Pancreas (tissue), 10 donors: ENCODE data around the gene C1orf74. TPM values are rescaled to one million over a fixed set of nuclear protein-coding genes. Genes with fewer than 3 reads are reported as not detected.

Experiments
- ATAC-seq, 4 donors: fragments of 200-7000 bp; cut with Tn5 transposase; one replicate each; pipeline versions ENCODE4 v1.8.0 to v1.9.1; 2020; ENCODE audit warnings: mild to moderate bottlenecking in 4 of 4, moderate library complexity in 4 of 4
- DNase-seq, 6 donors: peaks; one replicate each; pipeline ENCODE4 v3.0.0-alpha.2; 2020
- FAIRE-seq: peaks from 2 replicates; lab custom pipeline; 2012; peaks lifted over from hg19 to GRCh38; lab: Jason Lieb, UNC
- H3K27ac ChIP-seq, 4 donors: fragments of 200-600 bp; sonication (generic); 1 replicate in 3 of 4; 2 replicates in 1 of 4; pipeline versions ENCODE4 v1.5.0 to v1.8.0; 2020
- H3K27me3 ChIP-seq, 4 donors: fragments of 200-600 bp; one replicate each; pipeline ENCODE4 v1.8.0; 2021
- H3K36me3 ChIP-seq, 3 donors: fragments of 200-600 bp; sonication (generic) in 1 of 3; one replicate each; pipeline versions ENCODE4 v1.5.0 to v1.8.0; 2020 to 2021
- H3K4me1 ChIP-seq, 3 donors: fragments of 200-600 bp; one replicate each; pipeline ENCODE4 v1.8.0; 2021
- H3K4me3 ChIP-seq, 4 donors: fragments of 200-600 bp; sonication (generic) in 2 of 4; one replicate each; pipeline versions ENCODE4 v1.5.0 to v1.8.0; 2020 to 2021
- H3K9me3 ChIP-seq, 4 donors: fragments of 200-600 bp; one replicate each; pipeline ENCODE4 v1.8.0; 2021
- CTCF ChIP-seq, 4 donors: fragments of 200-600 bp; sonication (generic) in 3 of 4; IDR thresholded peaks; one replicate each; pipeline versions ENCODE4 v1.5.0 to v1.8.0; 2021; ENCODE audit warnings: antibody characterized with exemption in 4 of 4
- WGBS, 2 donors: extraction: QIAGEN DNeasy Blood & Tissue Kit; methylation state at CpG; one replicate each; pipeline ENCODE4 v1.1.7; 2013; 5-methylcytosine and 5-hydroxymethylcytosine counted together
- intact Hi-C, 3 donors: fragments of 100-400 bp; cut with DNase I; formaldehyde crosslinking; loops; one replicate each; pipeline versions ENCODE4 v1.11.1 to v1.14.2; 2022
- polyA plus RNA-seq, 2 donors: library from polyadenylated mRNA; stranded (reverse); fragments of 200-250 nt; gene quantifications; one replicate each; pipeline ENCODE4 v1.2.3, GENCODE V29; 2013
- total RNA-seq, 6 donors: library from RNA; stranded (reverse); fragmentation: NEBNext Ultra II Directional in 4 of 6; extraction: Animal tissue kit (Norgen Biotek cat#: 25700) in 4 of 6; gene quantifications; one replicate each; pipeline versions ENCODE4 v1.2.1 to v1.2.4, GENCODE V29; 2021 to 2023
- donor health status: healthy with polysubstance abuse.
- donor health status: DM: no; HTN: no; CAD: no; lungs with moderate emphysema.
- donor health status: DM: no; HTN: no; CAD: no.
- donor health status: control.
- donor health status: control.
- donor health status: Bipolar disorder and iron deficiency.
- donor health status: DM: yes; HTN: yes; CAD: no.
- donor health status: DM: no; HTN: no; CAD: no.
- donor health status: DM: no; HTN: no; CAD: no.
- donor health status: DM: yes; HTN: yes; CAD: no.

C1orf74 gene
- total and polyA plus RNA-seq, 8 donors: 0.39 to 1.2 (median 0.82) TPM

GRCh38 chr1:209769971-209770370 lies 14.4 kb downstream of the C1orf74 start:
- no peak for DNase-seq
- intact Hi-C loops: no loop called here
- H3K9me3 ChIP-seq: no peaks in the 10 kb centered on the region
- H3K4me3 ChIP-seq: no peak overlapping the region
- H3K27ac ChIP-seq: peak overlapping the region; percentile 34 to 73 (median 52)
- FAIRE-seq: no peak
- peaks cover 0 to 4% (median 0%) of the 10 kb centered on the region in 3 donors for H3K4me1 ChIP-seq
- H3K36me3 ChIP-seq: no peaks in the 10 kb centered on the region
- no peaks in the 10 kb centered on the region for H3K27me3 ChIP-seq
- WGBS, 2 donors: 61 to 85% methylated on average over 7 of the region's 7 CpGs
- no peak for TF ChIP-seq CTCF (IDR thresholded peaks at IDR 0.05)
- peak in 1 of 4 donors; percentile 8 for ATAC-seq

GRCh38 chr1:209769171-209769904 lies 15.0 kb downstream of the C1orf74 start:
- FAIRE-seq (no peak), DNase-seq (peak in 2 of 6 donors; percentile 21 to 42), ATAC-seq (peak in 3 of 4 donors; percentile 77 to 82 (median 81))
- WGBS, 2 donors: 48 to 49% methylated on average over 13 of the region's 13 CpGs
- Histone ChIP-seq H3K4me1 (peaks cover 0 to 4% (median 0%) of the 10 kb centered on the region in 3 donors), H3K9me3 (no peaks in the 10 kb centered on the region), H3K4me3 (peak overlapping the region in 1 of 4 donors; percentile 6), H3K36me3 (no peaks in the 10 kb centered on the region), H3K27me3 (no peaks in the 10 kb centered on the region), H3K27ac (peak overlapping the region; percentile 34 to 73 (median 52))
- intact Hi-C loops: no loop called here
- TF ChIP-seq CTCF (IDR thresholded peaks at IDR 0.05): no peak

GRCh38 chr1:209768354-209768774 lies 16.0 kb downstream of the C1orf74 start:
- H3K36me3 ChIP-seq: no peaks in the 10 kb centered on the region
- WGBS, 2 donors: 77 to 83% methylated on average over 9 of the region's 9 CpGs
- FAIRE-seq (no peak), DNase-seq (no peak), ATAC-seq (peak in 3 of 4 donors; percentile 24 to 49 (median 26))
- H3K27ac ChIP-seq: peak overlapping the region in 2 of 4 donors; percentile 64 to 73
- H3K27me3 ChIP-seq: no peaks in the 10 kb centered on the region
- peak overlapping the region in 1 of 4 donors; percentile 6 for H3K4me3 ChIP-seq
- TF ChIP-seq CTCF (IDR thresholded peaks at IDR 0.05): no peak
- peaks cover 0 to 4% (median 0%) of the 10 kb centered on the region in 3 donors for H3K4me1 ChIP-seq
- intact Hi-C loops: no loop called here
- H3K9me3 ChIP-seq: no peaks in the 10 kb centered on the region

GRCh38 chr1:209767706-209768105 lies 16.7 kb downstream of the C1orf74 start:
- H3K27me3 ChIP-seq: no peaks in the 10 kb centered on the region
- FAIRE-seq: no peak
- no peak for DNase-seq
- ATAC-seq: peak in 1 of 4 donors; percentile 51
- H3K36me3 ChIP-seq: no peaks in the 10 kb centered on the region
- TF ChIP-seq CTCF (IDR thresholded peaks at IDR 0.05): no peak
- no peak overlapping the region for H3K4me3 ChIP-seq
- H3K4me1 ChIP-seq: peaks cover 0 to 4% (median 0%) of the 10 kb centered on the region in 3 donors
- no peak overlapping the region for H3K27ac ChIP-seq
- no peaks in the 10 kb centered on the region for H3K9me3 ChIP-seq
- intact Hi-C loops: no loop called here

GRCh38 chr1:209767096-209767495 lies 17.3 kb downstream of the C1orf74 start:
- ATAC-seq (no peak), DNase-seq (no peak), FAIRE-seq (no peak)
- peaks cover 0 to 4% (median 0%) of the 10 kb centered on the region in 3 donors for H3K4me1 ChIP-seq
- no peaks in the 10 kb centered on the region for H3K27me3 ChIP-seq
- H3K4me3 ChIP-seq: no peak overlapping the region
- no peaks in the 10 kb centered on the region for H3K9me3 ChIP-seq
- H3K27ac ChIP-seq: no peak overlapping the region
- no peaks in the 10 kb centered on the region for H3K36me3 ChIP-seq
- intact Hi-C loops: no loop called here
- no peak for TF ChIP-seq CTCF (IDR thresholded peaks at IDR 0.05)
